Thyroid gland (tissue), 4 donors: Measurements from ENCODE around the gene SPATS2L.

ENCODE experiments used
- CTCF ChIP-seq, 6 experiments: fragments of 200-600 bp in 3 of 6; fragments of 450-650 bp in 3 of 6; sonication (generic) in 3 of 6; IDR thresholded peaks; one replicate each; pipeline ENCODE4 v1.5.1; 2016 to 2019; ENCODE audit warnings: antibody characterized with exemption in 6 of 6, mild to moderate bottlenecking in 2 of 6, inconsistent platforms in 1 of 6, moderate library complexity in 1 of 6
- POLR2A ChIP-seq, 2 donors: fragments of 450-650 bp; IDR thresholded peaks; one replicate each; pipeline ENCODE4 v1.6.1; 2017; ENCODE audit warnings: antibody characterized with exemption in 2 of 2, mild to moderate bottlenecking in 2 of 2, moderate library complexity in 1 of 2

GRCh38 chr2:200422532-200423261 lies 116.2 kb downstream of the SPATS2L start:
- TF ChIP-seq POLR2A (IDR thresholded peaks at IDR 0.05) (no peak), CTCF (IDR thresholded peaks at IDR 0.05) (no peak)
